GM23338 (cell line): Measurements from ENCODE around the gene ERBB4. TPM values are rescaled to one million over a fixed set of nuclear protein-coding genes. Genes with fewer than 3 reads are reported as not detected.

Experiments used
- ATAC-seq: fragments of 200-7000 bp; cut with Tn5 transposase; 3 replicates; pipeline ENCODE4 v1.9.1; 2020
- DNase-seq: peaks from one replicate; pipeline ENCODE4 v3.0.0-alpha.2; 2015; ENCODE audit warnings: low spot score
- H2AFZ ChIP-seq: fragments of 200-600 bp; sonication (generic); 2 replicates; pipeline ENCODE4 v1.8.0; 2016; ENCODE audit warnings: antibody characterized with exemption, mild to moderate bottlenecking, moderate library complexity
- H3F3A ChIP-seq: fragments of 200-600 bp; sonication (generic); replicated peaks from 2 replicates; pipeline ENCODE4 v1.8.0; 2017; ENCODE audit warnings: antibody characterized with exemption, mixed run types, low read depth
- H3K27ac ChIP-seq: fragments of 200-600 bp; sonication (generic); 2 replicates; pipeline ENCODE4 v1.6.1; 2016; ENCODE audit warnings: low read depth
- H3K27me3 ChIP-seq: fragments of 200-600 bp; sonication (generic); 2 replicates; pipeline ENCODE4 v1.8.0; 2016; ENCODE audit warnings: mild to moderate bottlenecking, mixed run types, moderate library complexity; ENCODE audit not compliant: insufficient read depth
- H3K36me3 ChIP-seq: fragments of 200-600 bp; sonication (generic); 2 replicates; pipeline ENCODE4 v1.8.0; 2016; ENCODE audit warnings: mild to moderate bottlenecking; ENCODE audit not compliant: insufficient read depth
- H3K4me1 ChIP-seq: fragments of 200-600 bp; sonication (generic); 2 replicates; pipeline ENCODE4 v1.8.0; 2016; ENCODE audit warnings: mild to moderate bottlenecking, moderate library complexity; ENCODE audit not compliant: insufficient read depth
- H3K4me2 ChIP-seq: fragments of 200-600 bp; sonication (generic); 2 replicates; pipeline ENCODE4 v1.7.1; 2017; ENCODE audit warnings: mixed run types
- H3K4me3 ChIP-seq: fragments of 200-600 bp; sonication (generic); 2 replicates; pipeline ENCODE4 v1.6.1; 2016; ENCODE audit warnings: mixed run types
- H3K79me2 ChIP-seq: fragments of 200-600 bp; sonication (generic); replicated peaks from 2 replicates; pipeline ENCODE4 v1.8.0; 2017; ENCODE audit warnings: mild to moderate bottlenecking; ENCODE audit not compliant: insufficient read depth
- H3K9me2 ChIP-seq: fragments of 200-600 bp; sonication (generic); 2 replicates; pipeline ENCODE4 v1.8.0; 2017; ENCODE audit not compliant: insufficient read depth
- H4K20me1 ChIP-seq: fragments of 200-600 bp; sonication (generic); replicated peaks from 2 replicates; pipeline ENCODE4 v1.8.0; 2017; ENCODE audit warnings: mild to moderate bottlenecking; ENCODE audit not compliant: insufficient read depth
- H3K27ac Mint-ChIP-seq: 2 replicates; pipeline ENCODE4 v1.8.0; 2020; ENCODE audit warnings: inconsistent platforms, mild to moderate bottlenecking, moderate library complexity, mixed read lengths
- H3K27me3 Mint-ChIP-seq: 3 replicates; pipeline ENCODE4 v1.8.0; 2022; ENCODE audit warnings: low read depth, mild to moderate bottlenecking, moderate library complexity, mixed read lengths, inconsistent platforms; ENCODE audit not compliant: insufficient read depth, poor library complexity
- H3K36me3 Mint-ChIP-seq: 3 replicates; pipeline ENCODE4 v1.8.0; 2021; ENCODE audit warnings: low read depth, mild to moderate bottlenecking, inconsistent platforms, moderate library complexity, mixed read lengths
- H3K4me1 Mint-ChIP-seq: 3 replicates; pipeline ENCODE4 v1.8.0; 2020; ENCODE audit warnings: mild to moderate bottlenecking, inconsistent platforms, mixed read lengths
- H3K4me3 Mint-ChIP-seq: 3 replicates; pipeline ENCODE4 v1.8.0; 2021; ENCODE audit warnings: moderate library complexity, mild to moderate bottlenecking, inconsistent platforms, mixed read lengths
- H3K9me3 Mint-ChIP-seq: 3 replicates; pipeline ENCODE4 v1.8.0; 2020; ENCODE audit warnings: moderate library complexity, mild to moderate bottlenecking, inconsistent platforms, mixed read lengths
- CREB1 ChIP-seq: fragments of 250-450 bp; sonication (Bioruptor Pico); IDR thresholded peaks from 2 replicates; pipeline ENCODE4 v1.5.0; 2020; ENCODE audit warnings: low read depth, mild to moderate bottlenecking, moderate library complexity
- EZH2 ChIP-seq: fragments of 200-600 bp; sonication (generic); IDR thresholded peaks from one replicate; pipeline ENCODE4 v1.8.0; 2017; ENCODE audit warnings: antibody characterized with exemption, mild to moderate bottlenecking, low read depth; ENCODE audit not compliant: unreplicated experiment
- EZH2phosphoT487 ChIP-seq: fragments of 200-600 bp; sonication (generic); IDR thresholded peaks from one replicate; pipeline ENCODE4 v1.8.1; 2018; ENCODE audit warnings: antibody characterized with exemption; ENCODE audit not compliant: unreplicated experiment
- JUNB ChIP-seq: IDR thresholded peaks from one replicate; pipeline ENCODE4 v1.6.1; 2016; ENCODE audit warnings: antibody characterized with exemption; ENCODE audit not compliant: unreplicated experiment
- NANOG ChIP-seq: IDR thresholded peaks from 2 replicates; pipeline ENCODE4 v1.6.1; 2016; ENCODE audit warnings: antibody characterized with exemption, borderline replicate concordance
- POLR2AphosphoS5 ChIP-seq: IDR thresholded peaks from 2 replicates; pipeline ENCODE4 v1.6.1; 2016; ENCODE audit warnings: antibody characterized with exemption, low read depth
- STAT1 ChIP-seq: IDR thresholded peaks from one replicate; pipeline ENCODE4 v1.6.1; 2016; ENCODE audit warnings: antibody characterized with exemption; ENCODE audit not compliant: unreplicated experiment
- ZNF114 ChIP-seq: fragments of 250-450 bp; sonication (Bioruptor Pico); IDR thresholded peaks from 2 replicates; pipeline ENCODE4 v1.5.0; 2020; ENCODE audit warnings: mild to moderate bottlenecking, moderate library complexity
- ZNF331 ChIP-seq: fragments of 250-450 bp; sonication (Bioruptor Pico); IDR thresholded peaks from 2 replicates; pipeline ENCODE4 v1.5.0; 2020; ENCODE audit warnings: low read depth, mild to moderate bottlenecking, moderate library complexity
- polyA plus RNA-seq: library from polyadenylated mRNA; unstranded; fragments of >200 nt; fragmentation: Nextera tagmentation; extraction: Ambion mirVana; gene quantifications from 2 replicates; pipeline ENCODE4 v1.2.1, GENCODE V29; 2016
- total RNA-seq: library from RNA; depleted of rRNA; stranded (reverse); fragments of >200 nt; shearing (Covaris generic); gene quantifications from 2 replicates; pipeline ENCODE4 v1.2.3, GENCODE V29; 2014
- TF ChIP-seq, protein P1 (sequence below): IDR thresholded peaks from one replicate; pipeline ENCODE4 v1.6.1; 2018; ENCODE audit warnings: antibody characterized with exemption; ENCODE audit not compliant: unreplicated experiment
- TF ChIP-seq, protein P2 (sequence below): IDR thresholded peaks from 2 replicates; pipeline ENCODE4 v1.6.1; 2016; ENCODE audit warnings: antibody characterized with exemption
- TF ChIP-seq, protein P3 (sequence below), 2 experiments: fragments of 200-600 bp in 1 of 2; sonication (generic) in 1 of 2; conservative IDR thresholded peaks; 2 replicates each; pipeline versions ENCODE4 v1.5.1 to v1.6.1; 2016 to 2017; ENCODE audit warnings: antibody characterized with exemption in 2 of 2, low read depth in 2 of 2, mild to moderate bottlenecking in 2 of 2, moderate library complexity in 1 of 2

ERBB4 gene
- total and polyA plus RNA-seq, 2 experiments from 2014 or later, result 0.73 to 1.1 TPM

DNA sequence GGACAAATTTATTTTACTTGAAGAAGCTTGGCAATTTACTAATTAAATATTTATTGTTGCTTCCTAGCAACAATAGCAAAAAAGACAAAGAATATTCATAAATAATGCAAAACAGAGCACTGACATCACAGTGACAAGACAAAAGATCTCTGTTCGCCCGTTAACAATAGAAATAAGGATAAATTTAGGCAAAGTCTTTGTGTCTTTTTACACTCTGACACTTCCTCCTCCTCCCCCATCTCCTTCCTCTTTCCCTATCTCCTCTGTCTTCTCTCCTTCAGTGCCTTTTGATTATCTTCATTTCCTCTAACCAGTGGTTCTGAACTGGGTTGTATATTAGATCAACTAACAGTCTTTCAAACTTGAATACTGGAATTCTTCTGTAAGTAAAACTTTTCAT is 808.4 kb downstream of the ERBB4 start:
- Mint-ChIP-seq H3K9me3 (peaks cover 6% of the 10 kb centered on the region; the same call in 1 of the 3 replicates), H3K36me3 (no peaks in the 10 kb centered on the region), H3K4me1 (peaks cover 3% of the 10 kb centered on the region; the same call in 2 of the 3 replicates), H3K4me3 (no peak overlapping the region), H3K27me3 (no peaks in the 10 kb centered on the region), H3K27ac (no peak overlapping the region)
- H2AFZ ChIP-seq, result no peak overlapping the region
- H3K4me1 ChIP-seq, result peaks cover 10% of the 10 kb centered on the region; the same call in 1 of the 2 replicates
- no peaks in the 10 kb centered on the region for H3K9me2 ChIP-seq
- 0 out of 2 replicates have a peak overlapping the region, but pooled peaks have one; percentile 3 for H3K4me2 ChIP-seq
- DNase-seq (no peak), ATAC-seq (no peak)
- no peak overlapping the region for H3K27ac ChIP-seq
- H3K79me2 ChIP-seq, result no peaks in the 10 kb centered on the region
- H4K20me1 ChIP-seq, result no peaks in the 10 kb centered on the region
- no peaks in the 10 kb centered on the region for H3K27me3 ChIP-seq
- TF ChIP-seq, protein P1, sequence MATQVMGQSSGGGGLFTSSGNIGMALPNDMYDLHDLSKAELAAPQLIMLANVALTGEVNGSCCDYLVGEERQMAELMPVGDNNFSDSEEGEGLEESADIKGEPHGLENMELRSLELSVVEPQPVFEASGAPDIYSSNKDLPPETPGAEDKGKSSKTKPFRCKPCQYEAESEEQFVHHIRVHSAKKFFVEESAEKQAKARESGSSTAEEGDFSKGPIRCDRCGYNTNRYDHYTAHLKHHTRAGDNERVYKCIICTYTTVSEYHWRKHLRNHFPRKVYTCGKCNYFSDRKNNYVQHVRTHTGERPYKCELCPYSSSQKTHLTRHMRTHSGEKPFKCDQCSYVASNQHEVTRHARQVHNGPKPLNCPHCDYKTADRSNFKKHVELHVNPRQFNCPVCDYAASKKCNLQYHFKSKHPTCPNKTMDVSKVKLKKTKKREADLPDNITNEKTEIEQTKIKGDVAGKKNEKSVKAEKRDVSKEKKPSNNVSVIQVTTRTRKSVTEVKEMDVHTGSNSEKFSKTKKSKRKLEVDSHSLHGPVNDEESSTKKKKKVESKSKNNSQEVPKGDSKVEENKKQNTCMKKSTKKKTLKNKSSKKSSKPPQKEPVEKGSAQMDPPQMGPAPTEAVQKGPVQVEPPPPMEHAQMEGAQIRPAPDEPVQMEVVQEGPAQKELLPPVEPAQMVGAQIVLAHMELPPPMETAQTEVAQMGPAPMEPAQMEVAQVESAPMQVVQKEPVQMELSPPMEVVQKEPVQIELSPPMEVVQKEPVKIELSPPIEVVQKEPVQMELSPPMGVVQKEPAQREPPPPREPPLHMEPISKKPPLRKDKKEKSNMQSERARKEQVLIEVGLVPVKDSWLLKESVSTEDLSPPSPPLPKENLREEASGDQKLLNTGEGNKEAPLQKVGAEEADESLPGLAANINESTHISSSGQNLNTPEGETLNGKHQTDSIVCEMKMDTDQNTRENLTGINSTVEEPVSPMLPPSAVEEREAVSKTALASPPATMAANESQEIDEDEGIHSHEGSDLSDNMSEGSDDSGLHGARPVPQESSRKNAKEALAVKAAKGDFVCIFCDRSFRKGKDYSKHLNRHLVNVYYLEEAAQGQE, result no peak
- TF ChIP-seq, protein P2, sequence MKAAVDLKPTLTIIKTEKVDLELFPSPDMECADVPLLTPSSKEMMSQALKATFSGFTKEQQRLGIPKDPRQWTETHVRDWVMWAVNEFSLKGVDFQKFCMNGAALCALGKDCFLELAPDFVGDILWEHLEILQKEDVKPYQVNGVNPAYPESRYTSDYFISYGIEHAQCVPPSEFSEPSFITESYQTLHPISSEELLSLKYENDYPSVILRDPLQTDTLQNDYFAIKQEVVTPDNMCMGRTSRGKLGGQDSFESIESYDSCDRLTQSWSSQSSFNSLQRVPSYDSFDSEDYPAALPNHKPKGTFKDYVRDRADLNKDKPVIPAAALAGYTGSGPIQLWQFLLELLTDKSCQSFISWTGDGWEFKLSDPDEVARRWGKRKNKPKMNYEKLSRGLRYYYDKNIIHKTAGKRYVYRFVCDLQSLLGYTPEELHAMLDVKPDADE, result no peak
- TF ChIP-seq JUNB (no peak), EZH2phosphoT487 (no peak), CREB1 (CRISPR knock-in tag) (no peak), ZNF331 (CRISPR knock-in tag) (no peak), EZH2 (no peak), ZNF114 (CRISPR knock-in tag) (no peak)
- TF ChIP-seq, protein P3, sequence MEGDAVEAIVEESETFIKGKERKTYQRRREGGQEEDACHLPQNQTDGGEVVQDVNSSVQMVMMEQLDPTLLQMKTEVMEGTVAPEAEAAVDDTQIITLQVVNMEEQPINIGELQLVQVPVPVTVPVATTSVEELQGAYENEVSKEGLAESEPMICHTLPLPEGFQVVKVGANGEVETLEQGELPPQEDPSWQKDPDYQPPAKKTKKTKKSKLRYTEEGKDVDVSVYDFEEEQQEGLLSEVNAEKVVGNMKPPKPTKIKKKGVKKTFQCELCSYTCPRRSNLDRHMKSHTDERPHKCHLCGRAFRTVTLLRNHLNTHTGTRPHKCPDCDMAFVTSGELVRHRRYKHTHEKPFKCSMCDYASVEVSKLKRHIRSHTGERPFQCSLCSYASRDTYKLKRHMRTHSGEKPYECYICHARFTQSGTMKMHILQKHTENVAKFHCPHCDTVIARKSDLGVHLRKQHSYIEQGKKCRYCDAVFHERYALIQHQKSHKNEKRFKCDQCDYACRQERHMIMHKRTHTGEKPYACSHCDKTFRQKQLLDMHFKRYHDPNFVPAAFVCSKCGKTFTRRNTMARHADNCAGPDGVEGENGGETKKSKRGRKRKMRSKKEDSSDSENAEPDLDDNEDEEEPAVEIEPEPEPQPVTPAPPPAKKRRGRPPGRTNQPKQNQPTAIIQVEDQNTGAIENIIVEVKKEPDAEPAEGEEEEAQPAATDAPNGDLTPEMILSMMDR (conservative IDR thresholded peaks at IDR 0.05; ENCODE audit: low read depth in 2 of 2), result no peak
- no peak overlapping the region for H3K4me3 ChIP-seq
- no peaks in the 10 kb centered on the region for H3K36me3 ChIP-seq
- no peaks in the 10 kb centered on the region for H3F3A ChIP-seq

GRCh38 chr2:211729433-211729832 is 809.2 kb downstream of the ERBB4 start:
- Histone ChIP-seq H3F3A (no peaks in the 10 kb centered on the region), H3K4me3 (no peak overlapping the region), H3K27me3 (no peaks in the 10 kb centered on the region), H2AFZ (no peak overlapping the region), H3K4me1 (peaks cover 10% of the 10 kb centered on the region; the same call in 1 of the 2 replicates), H3K79me2 (no peaks in the 10 kb centered on the region), H3K9me2 (no peaks in the 10 kb centered on the region), H3K36me3 (no peaks in the 10 kb centered on the region), H3K27ac (no peak overlapping the region), H3K4me2 (no peak overlapping the region), H4K20me1 (no peaks in the 10 kb centered on the region)
- no peaks in the 10 kb centered on the region for H3K27me3 Mint-ChIP-seq
- peaks cover 3% of the 10 kb centered on the region; the same call in 2 of the 3 replicates for H3K4me1 Mint-ChIP-seq
- H3K36me3 Mint-ChIP-seq, result no peaks in the 10 kb centered on the region
- DNase-seq (no peak), ATAC-seq (no peak)
- no peak overlapping the region for H3K4me3 Mint-ChIP-seq
- no peak overlapping the region for H3K27ac Mint-ChIP-seq
- peaks cover 6% of the 10 kb centered on the region; the same call in 1 of the 3 replicates for H3K9me3 Mint-ChIP-seq
- TF ChIP-seq, protein P1, result no peak
- TF ChIP-seq, protein P3 (conservative IDR thresholded peaks at IDR 0.05; ENCODE audit: low read depth in 2 of 2), result no peak
- TF ChIP-seq EZH2 (no peak), POLR2AphosphoS5 (no peak), EZH2phosphoT487 (no peak), JUNB (no peak), STAT1 (no peak), NANOG (no peak)
